GM23338 (cell line): Measurements from ENCODE around the gene EPS8L2.

Source experiments
- CREB1 ChIP-seq: fragments of 250-450 bp; sonication (Bioruptor Pico); IDR thresholded peaks from 2 replicates; pipeline ENCODE4 v1.5.0; 2020; ENCODE audit warnings: low read depth, mild to moderate bottlenecking, moderate library complexity
- EZH2 ChIP-seq: fragments of 200-600 bp; sonication (generic); IDR thresholded peaks from one replicate; pipeline ENCODE4 v1.8.0; 2017; ENCODE audit warnings: antibody characterized with exemption, mild to moderate bottlenecking, low read depth; ENCODE audit not compliant: unreplicated experiment
- EZH2phosphoT487 ChIP-seq: fragments of 200-600 bp; sonication (generic); IDR thresholded peaks from one replicate; pipeline ENCODE4 v1.8.1; 2018; ENCODE audit warnings: antibody characterized with exemption; ENCODE audit not compliant: unreplicated experiment
- JUNB ChIP-seq: IDR thresholded peaks from one replicate; pipeline ENCODE4 v1.6.1; 2016; ENCODE audit warnings: antibody characterized with exemption; ENCODE audit not compliant: unreplicated experiment
- NANOG ChIP-seq: IDR thresholded peaks from 2 replicates; pipeline ENCODE4 v1.6.1; 2016; ENCODE audit warnings: antibody characterized with exemption, borderline replicate concordance
- POLR2AphosphoS5 ChIP-seq: IDR thresholded peaks from 2 replicates; pipeline ENCODE4 v1.6.1; 2016; ENCODE audit warnings: antibody characterized with exemption, low read depth
- REST ChIP-seq: IDR thresholded peaks from one replicate; pipeline ENCODE4 v1.6.1; 2018; ENCODE audit warnings: antibody characterized with exemption; ENCODE audit not compliant: unreplicated experiment
- STAT1 ChIP-seq: IDR thresholded peaks from one replicate; pipeline ENCODE4 v1.6.1; 2016; ENCODE audit warnings: antibody characterized with exemption; ENCODE audit not compliant: unreplicated experiment
- ZNF114 ChIP-seq: fragments of 250-450 bp; sonication (Bioruptor Pico); IDR thresholded peaks from 2 replicates; pipeline ENCODE4 v1.5.0; 2020; ENCODE audit warnings: mild to moderate bottlenecking, moderate library complexity
- ZNF331 ChIP-seq: fragments of 250-450 bp; sonication (Bioruptor Pico); IDR thresholded peaks from 2 replicates; pipeline ENCODE4 v1.5.0; 2020; ENCODE audit warnings: low read depth, mild to moderate bottlenecking, moderate library complexity
- TF ChIP-seq, protein P1 (sequence below), 2 experiments: fragments of 200-600 bp in 1 of 2; sonication (generic) in 1 of 2; conservative IDR thresholded peaks; 2 replicates each; pipeline versions ENCODE4 v1.5.1 to v1.6.1; 2016 to 2017; ENCODE audit warnings: antibody characterized with exemption in 2 of 2, low read depth in 2 of 2, mild to moderate bottlenecking in 2 of 2, moderate library complexity in 1 of 2
- TF ChIP-seq, protein P2 (sequence below): IDR thresholded peaks from 2 replicates; pipeline ENCODE4 v1.6.1; 2016; ENCODE audit warnings: antibody characterized with exemption
- TF ChIP-seq, protein P3 (sequence below): fragments of 250-450 bp; sonication (Bioruptor Pico); IDR thresholded peaks from 2 replicates; pipeline ENCODE4 v1.5.0; 2020; ENCODE audit warnings: mild to moderate bottlenecking, moderate library complexity

- TF ChIP-seq POLR2AphosphoS5 (no peak), ZNF114 (CRISPR knock-in tag) (no peak), ZNF331 (CRISPR knock-in tag) (no peak), EZH2 (no peak), NANOG (no peak), EZH2phosphoT487 (no peak), REST (no peak), CREB1 (CRISPR knock-in tag) (no peak), JUNB (no peak), STAT1 (no peak)
- TF ChIP-seq, protein P1, sequence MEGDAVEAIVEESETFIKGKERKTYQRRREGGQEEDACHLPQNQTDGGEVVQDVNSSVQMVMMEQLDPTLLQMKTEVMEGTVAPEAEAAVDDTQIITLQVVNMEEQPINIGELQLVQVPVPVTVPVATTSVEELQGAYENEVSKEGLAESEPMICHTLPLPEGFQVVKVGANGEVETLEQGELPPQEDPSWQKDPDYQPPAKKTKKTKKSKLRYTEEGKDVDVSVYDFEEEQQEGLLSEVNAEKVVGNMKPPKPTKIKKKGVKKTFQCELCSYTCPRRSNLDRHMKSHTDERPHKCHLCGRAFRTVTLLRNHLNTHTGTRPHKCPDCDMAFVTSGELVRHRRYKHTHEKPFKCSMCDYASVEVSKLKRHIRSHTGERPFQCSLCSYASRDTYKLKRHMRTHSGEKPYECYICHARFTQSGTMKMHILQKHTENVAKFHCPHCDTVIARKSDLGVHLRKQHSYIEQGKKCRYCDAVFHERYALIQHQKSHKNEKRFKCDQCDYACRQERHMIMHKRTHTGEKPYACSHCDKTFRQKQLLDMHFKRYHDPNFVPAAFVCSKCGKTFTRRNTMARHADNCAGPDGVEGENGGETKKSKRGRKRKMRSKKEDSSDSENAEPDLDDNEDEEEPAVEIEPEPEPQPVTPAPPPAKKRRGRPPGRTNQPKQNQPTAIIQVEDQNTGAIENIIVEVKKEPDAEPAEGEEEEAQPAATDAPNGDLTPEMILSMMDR (conservative IDR thresholded peaks at IDR 0.05; ENCODE audit: low read depth in 2 of 2), result no peak
- TF ChIP-seq, protein P2, sequence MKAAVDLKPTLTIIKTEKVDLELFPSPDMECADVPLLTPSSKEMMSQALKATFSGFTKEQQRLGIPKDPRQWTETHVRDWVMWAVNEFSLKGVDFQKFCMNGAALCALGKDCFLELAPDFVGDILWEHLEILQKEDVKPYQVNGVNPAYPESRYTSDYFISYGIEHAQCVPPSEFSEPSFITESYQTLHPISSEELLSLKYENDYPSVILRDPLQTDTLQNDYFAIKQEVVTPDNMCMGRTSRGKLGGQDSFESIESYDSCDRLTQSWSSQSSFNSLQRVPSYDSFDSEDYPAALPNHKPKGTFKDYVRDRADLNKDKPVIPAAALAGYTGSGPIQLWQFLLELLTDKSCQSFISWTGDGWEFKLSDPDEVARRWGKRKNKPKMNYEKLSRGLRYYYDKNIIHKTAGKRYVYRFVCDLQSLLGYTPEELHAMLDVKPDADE, result no peak
- TF ChIP-seq, protein P3, sequence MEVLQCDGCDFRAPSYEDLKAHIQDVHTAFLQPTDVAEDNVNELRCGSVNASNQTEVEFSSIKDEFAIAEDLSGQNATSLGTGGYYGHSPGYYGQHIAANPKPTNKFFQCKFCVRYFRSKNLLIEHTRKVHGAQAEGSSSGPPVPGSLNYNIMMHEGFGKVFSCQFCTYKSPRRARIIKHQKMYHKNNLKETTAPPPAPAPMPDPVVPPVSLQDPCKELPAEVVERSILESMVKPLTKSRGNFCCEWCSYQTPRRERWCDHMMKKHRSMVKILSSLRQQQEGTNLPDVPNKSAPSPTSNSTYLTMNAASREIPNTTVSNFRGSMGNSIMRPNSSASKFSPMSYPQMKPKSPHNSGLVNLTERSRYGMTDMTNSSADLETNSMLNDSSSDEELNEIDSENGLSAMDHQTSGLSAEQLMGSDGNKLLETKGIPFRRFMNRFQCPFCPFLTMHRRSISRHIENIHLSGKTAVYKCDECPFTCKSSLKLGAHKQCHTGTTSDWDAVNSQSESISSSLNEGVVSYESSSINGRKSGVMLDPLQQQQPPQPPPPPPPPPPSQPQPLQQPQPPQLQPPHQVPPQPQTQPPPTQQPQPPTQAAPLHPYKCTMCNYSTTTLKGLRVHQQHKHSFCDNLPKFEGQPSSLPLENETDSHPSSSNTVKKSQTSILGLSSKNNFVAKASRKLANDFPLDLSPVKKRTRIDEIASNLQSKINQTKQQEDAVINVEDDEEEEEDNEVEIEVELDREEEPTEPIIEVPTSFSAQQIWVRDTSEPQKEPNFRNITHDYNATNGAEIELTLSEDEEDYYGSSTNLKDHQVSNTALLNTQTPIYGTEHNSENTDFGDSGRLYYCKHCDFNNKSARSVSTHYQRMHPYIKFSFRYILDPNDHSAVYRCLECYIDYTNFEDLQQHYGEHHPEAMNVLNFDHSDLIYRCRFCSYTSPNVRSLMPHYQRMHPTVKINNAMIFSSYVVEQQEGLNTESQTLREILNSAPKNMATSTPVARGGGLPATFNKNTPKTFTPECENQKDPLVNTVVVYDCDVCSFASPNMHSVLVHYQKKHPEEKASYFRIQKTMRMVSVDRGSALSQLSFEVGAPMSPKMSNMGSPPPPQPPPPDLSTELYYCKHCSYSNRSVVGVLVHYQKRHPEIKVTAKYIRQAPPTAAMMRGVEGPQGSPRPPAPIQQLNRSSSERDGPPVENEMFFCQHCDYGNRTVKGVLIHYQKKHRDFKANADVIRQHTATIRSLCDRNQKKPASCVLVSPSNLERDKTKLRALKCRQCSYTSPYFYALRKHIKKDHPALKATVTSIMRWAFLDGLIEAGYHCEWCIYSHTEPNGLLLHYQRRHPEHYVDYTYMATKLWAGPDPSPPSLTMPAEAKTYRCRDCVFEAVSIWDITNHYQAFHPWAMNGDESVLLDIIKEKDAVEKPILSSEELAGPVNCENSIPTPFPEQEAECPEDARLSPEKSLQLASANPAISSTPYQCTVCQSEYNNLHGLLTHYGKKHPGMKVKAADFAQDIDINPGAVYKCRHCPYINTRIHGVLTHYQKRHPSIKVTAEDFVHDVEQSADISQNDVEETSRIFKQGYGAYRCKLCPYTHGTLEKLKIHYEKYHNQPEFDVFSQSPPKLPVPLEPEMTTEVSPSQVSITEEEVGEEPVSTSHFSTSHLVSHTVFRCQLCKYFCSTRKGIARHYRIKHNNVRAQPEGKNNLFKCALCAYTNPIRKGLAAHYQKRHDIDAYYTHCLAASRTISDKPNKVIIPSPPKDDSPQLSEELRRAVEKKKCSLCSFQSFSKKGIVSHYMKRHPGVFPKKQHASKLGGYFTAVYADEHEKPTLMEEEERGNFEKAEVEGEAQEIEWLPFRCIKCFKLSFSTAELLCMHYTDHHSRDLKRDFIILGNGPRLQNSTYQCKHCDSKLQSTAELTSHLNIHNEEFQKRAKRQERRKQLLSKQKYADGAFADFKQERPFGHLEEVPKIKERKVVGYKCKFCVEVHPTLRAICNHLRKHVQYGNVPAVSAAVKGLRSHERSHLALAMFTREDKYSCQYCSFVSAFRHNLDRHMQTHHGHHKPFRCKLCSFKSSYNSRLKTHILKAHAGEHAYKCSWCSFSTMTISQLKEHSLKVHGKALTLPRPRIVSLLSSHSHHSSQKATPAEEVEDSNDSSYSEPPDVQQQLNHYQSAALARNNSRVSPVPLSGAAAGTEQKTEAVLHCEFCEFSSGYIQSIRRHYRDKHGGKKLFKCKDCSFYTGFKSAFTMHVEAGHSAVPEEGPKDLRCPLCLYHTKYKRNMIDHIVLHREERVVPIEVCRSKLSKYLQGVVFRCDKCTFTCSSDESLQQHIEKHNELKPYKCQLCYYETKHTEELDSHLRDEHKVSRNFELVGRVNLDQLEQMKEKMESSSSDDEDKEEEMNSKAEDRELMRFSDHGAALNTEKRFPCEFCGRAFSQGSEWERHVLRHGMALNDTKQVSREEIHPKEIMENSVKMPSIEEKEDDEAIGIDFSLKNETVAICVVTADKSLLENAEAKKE (CRISPR knock-in tag), result no peak
Observed at GRCh38 chr11:745428-745827, 39.4 kb downstream of the EPS8L2 start.
